Psoas muscle (tissue), 8 donors: ENCODE measurements around the gene CCT6B. TPM values are rescaled to one million over a fixed set of nuclear protein-coding genes. Genes with fewer than 3 reads are reported as not detected.
A peak's percentile ranks its signal among the peaks of the same experiment; 100 is the strongest.

Source experiments
- ATAC-seq, 4 donors: fragments of 200-7000 bp; cut with Tn5 transposase; one replicate each; pipeline ENCODE4 v1.9.1; 2020; ENCODE audit warnings: moderate library complexity in 3 of 4, mild to moderate bottlenecking in 2 of 4
- DNase-seq, 2 donors: peaks; one replicate each; pipeline ENCODE4 v3.0.0-alpha.2; 2020
- H3K27ac ChIP-seq: fragments of 200-600 bp; one replicate; pipeline ENCODE4 v1.8.0; 2022
- H3K27me3 ChIP-seq, 3 donors: fragments of 200-600 bp in 1 of 3; one replicate each; pipeline versions ENCODE4 v1.6.1 to v1.8.0; 2013 to 2022; ENCODE audit warnings: low read length in 2 of 3, mild to moderate bottlenecking in 2 of 3, moderate library complexity in 1 of 3; ENCODE audit not compliant: insufficient read depth in 3 of 3
- H3K36me3 ChIP-seq, 2 donors: fragments of 200-600 bp in 1 of 2; one replicate each; pipeline versions ENCODE4 v1.6.1 to v1.8.0; 2013 to 2022; ENCODE audit warnings: low read depth in 1 of 2, mild to moderate bottlenecking in 1 of 2, moderate library complexity in 1 of 2; ENCODE audit not compliant: insufficient read depth in 1 of 2
- H3K4me1 ChIP-seq: fragments of 200-600 bp; one replicate; pipeline ENCODE4 v1.8.0; 2022
- H3K4me3 ChIP-seq: fragments of 200-600 bp; one replicate; pipeline ENCODE4 v1.8.0; 2022; ENCODE audit warnings: mild to moderate bottlenecking
- H3K9me3 ChIP-seq: fragments of 200-600 bp; one replicate; pipeline ENCODE4 v1.8.0; 2022
- WGBS, 3 donors: extraction: QIAGEN DNeasy Blood & Tissue Kit; methylation state at CpG; one replicate each; pipeline versions ENCODE4 v1.1.6 to v1.1.7; 2013; 5-methylcytosine and 5-hydroxymethylcytosine counted together
- intact Hi-C, 2 donors: fragments of 100-400 bp; cut with DNase I; formaldehyde crosslinking; loops; one replicate each; pipeline versions ENCODE4 v1.11.0 to v1.14.2; 2022
- long read RNA-seq, 2 donors: library from polyadenylated mRNA; unstranded; transcript quantifications; one replicate each; pipeline ENCODE4 v2.0.0, GENCODE V29; 2021
- polyA plus RNA-seq, 3 donors: library from polyadenylated mRNA; stranded (reverse); fragments of 200-250 nt; gene quantifications; one replicate each; pipeline ENCODE4 v1.2.3, GENCODE V29; 2013
- total RNA-seq, 4 donors: library from RNA; stranded (reverse); fragmentation: NEBNext Ultra II Directional in 2 of 4; extraction: Animal tissue kit (Norgen Biotek cat#: 25700) in 2 of 4; gene quantifications; one replicate each; pipeline versions ENCODE4 v1.2.1 to v1.2.4, GENCODE V29; 2021 to 2023
- TF ChIP-seq, protein P1 (sequence below): fragments of 200-600 bp; IDR thresholded peaks from one replicate; pipeline ENCODE4 v1.8.0; 2022; ENCODE audit warnings: antibody characterized with exemption
- donor health status: healthy with polysubstance abuse.
- donor health status: DM: no; HTN: no; CAD: no; lungs with moderate emphysema.
- donor health status: Bipolar disorder and iron deficiency.
- donor health status: healthy.
- donor health status: DM: yes; HTN: yes; CAD: no.
- donor health status: DM: no; HTN: no; CAD: no.
- donor health status: DM: no; HTN: no; CAD: no.
- donor health status: DM: yes; HTN: yes; CAD: no.

The CCT6B gene, protein sequence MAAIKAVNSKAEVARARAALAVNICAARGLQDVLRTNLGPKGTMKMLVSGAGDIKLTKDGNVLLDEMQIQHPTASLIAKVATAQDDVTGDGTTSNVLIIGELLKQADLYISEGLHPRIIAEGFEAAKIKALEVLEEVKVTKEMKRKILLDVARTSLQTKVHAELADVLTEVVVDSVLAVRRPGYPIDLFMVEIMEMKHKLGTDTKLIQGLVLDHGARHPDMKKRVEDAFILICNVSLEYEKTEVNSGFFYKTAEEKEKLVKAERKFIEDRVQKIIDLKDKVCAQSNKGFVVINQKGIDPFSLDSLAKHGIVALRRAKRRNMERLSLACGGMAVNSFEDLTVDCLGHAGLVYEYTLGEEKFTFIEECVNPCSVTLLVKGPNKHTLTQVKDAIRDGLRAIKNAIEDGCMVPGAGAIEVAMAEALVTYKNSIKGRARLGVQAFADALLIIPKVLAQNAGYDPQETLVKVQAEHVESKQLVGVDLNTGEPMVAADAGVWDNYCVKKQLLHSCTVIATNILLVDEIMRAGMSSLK
- total RNA-seq (1 to 10 TPM; 2.4 to 5.2 (median 3.3) TPM), polyA plus RNA-seq (1 to 10 TPM in 2 of 3 donors, under 1 TPM in 1; 0.74 to 1.7 (median 1.2) TPM)
- long read RNA-seq, donor 1, partial matches to known transcripts, result 0 of 1 reads
- long read RNA-seq, donor 1, other reads (novel, unspliced or antisense), result 1 of 1 reads
- long read RNA-seq, donor 2, partial matches to known transcripts, result 0 of 12 reads
- long read RNA-seq, donor 2, other reads (novel, unspliced or antisense), result 11 of 12 reads

DNA sequence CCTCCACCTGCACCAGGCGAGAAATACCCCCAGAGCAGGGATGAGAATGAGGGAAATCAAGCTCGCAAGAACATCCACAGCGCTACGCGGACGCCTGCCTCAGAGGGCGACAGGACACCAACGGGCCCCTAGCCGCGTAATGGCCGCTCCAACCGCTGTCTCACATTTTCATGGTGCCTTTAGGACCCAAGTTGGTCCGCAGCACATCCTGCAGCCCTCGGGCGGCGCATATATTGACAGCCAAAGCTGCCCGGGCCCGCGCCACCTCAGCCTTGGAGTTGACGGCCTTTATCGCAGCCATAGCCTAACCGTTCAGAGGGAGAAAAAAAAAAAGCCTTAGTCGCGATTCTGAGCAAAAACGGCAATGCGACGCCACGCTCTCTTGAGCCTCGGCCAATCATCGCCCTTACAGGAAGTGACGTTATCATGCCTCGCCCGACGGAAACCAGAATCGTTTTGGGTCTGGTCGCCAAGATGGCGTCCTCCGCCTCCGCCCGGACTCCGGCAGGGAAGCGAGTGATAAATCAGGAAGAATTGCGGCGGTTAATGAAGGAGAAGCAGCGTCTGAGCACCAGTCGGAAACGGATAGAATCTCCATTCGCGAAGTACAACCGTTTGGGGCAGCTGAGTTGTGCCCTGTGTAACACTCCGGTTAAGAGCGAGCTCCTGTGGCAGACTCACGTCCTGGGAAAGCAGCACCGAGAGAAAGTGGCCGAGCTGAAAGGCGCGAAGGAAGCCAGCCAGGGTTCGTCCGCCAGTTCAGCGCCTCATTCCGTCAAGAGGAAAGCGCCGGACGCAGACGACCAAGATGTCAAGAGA lies at the start of gene CCT6B, which contains the start of gene ZNF830:
CCT6B (minus strand) TSS at position 368 of the 819 bp plus-strand sequence; CDS start at position 301, 67 bp downstream.
ZNF830 (plus strand) TSS at position 448 of the 819 bp plus-strand sequence; CDS start at position 475, 27 bp downstream.
- Histone ChIP-seq H3K36me3 (peaks cover 0 to 33% of the 10 kb centered on the region in 2 donors), H3K27me3 (no peaks in the 10 kb centered on the region), H3K27ac (peak within 1 kb of the TSS; percentile 97), H3K4me3 (peak within 1 kb of the TSS; percentile 95), H3K4me1 (peaks cover 16% of the 10 kb centered on the region), H3K9me3 (no peaks in the 10 kb centered on the region)
- ATAC-seq (peak; percentile 97 to 99 (median 99)), DNase-seq (peak; percentile 92 to 95)
- TF ChIP-seq, protein P1, sequence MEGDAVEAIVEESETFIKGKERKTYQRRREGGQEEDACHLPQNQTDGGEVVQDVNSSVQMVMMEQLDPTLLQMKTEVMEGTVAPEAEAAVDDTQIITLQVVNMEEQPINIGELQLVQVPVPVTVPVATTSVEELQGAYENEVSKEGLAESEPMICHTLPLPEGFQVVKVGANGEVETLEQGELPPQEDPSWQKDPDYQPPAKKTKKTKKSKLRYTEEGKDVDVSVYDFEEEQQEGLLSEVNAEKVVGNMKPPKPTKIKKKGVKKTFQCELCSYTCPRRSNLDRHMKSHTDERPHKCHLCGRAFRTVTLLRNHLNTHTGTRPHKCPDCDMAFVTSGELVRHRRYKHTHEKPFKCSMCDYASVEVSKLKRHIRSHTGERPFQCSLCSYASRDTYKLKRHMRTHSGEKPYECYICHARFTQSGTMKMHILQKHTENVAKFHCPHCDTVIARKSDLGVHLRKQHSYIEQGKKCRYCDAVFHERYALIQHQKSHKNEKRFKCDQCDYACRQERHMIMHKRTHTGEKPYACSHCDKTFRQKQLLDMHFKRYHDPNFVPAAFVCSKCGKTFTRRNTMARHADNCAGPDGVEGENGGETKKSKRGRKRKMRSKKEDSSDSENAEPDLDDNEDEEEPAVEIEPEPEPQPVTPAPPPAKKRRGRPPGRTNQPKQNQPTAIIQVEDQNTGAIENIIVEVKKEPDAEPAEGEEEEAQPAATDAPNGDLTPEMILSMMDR, result no peak
- 0 to 1% (median 0%) methylated on average over 65 of the region's 65 CpGs for WGBS, 3 donors
- intact Hi-C loops, result no loop called here

DNA sequence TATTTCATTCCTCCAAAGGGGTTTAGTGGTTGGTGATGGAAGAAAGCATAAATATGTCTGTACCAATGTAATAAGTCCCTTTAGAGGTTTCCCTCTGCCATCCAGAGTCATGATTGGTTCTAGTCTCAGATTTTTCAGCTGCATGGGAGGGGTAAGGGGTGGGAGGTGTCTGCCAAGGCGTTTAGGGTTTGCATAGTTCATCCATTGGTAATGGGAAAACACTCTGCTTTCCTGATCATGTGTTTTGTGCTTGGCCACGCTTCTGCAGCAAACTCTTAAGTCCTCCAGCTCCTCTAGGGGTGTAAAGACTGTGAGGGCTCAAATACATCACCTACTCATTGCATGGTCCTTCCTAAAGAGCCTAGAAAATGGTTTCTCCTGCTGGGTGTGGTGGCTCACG lies 48.8 kb upstream of the CCT6B start:
- intact Hi-C loops, result no loop called here
- Histone ChIP-seq H3K27ac (no peak overlapping the region), H3K4me1 (peaks cover 8% of the 10 kb centered on the region), H3K9me3 (no peaks in the 10 kb centered on the region), H3K4me3 (no peak overlapping the region), H3K36me3 (peaks cover 0 to 84% of the 10 kb centered on the region in 2 donors), H3K27me3 (no peaks in the 10 kb centered on the region)
- WGBS, 3 donors, result 59 to 71% (median 69%) methylated on average over 3 of the region's 3 CpGs
- DNase-seq (no peak), ATAC-seq (no peak)
- TF ChIP-seq, protein P1, result no peak

DNA sequence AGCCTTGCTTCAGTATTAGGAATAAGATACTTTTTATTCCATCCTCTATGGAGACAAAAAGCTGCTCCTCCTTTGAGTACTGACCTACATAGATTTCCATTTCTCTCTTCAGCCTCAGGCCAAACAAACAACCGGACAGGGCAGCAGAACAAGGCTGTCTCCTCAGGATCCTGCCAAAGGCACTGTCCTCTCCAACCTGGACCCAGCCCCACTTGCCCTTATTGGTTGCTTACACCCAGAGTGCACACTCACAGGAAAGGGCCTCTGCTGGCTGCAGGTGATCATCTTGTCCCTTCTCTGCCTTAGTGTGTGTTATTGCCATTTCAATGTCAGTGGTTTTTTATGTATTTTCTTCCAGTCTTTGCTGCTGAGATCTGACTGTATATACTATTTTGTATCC lies 45.7 kb upstream of the CCT6B start:
- Histone ChIP-seq H3K27me3 (no peaks in the 10 kb centered on the region), H3K36me3 (peaks cover 0 to 89% of the 10 kb centered on the region in 2 donors), H3K4me1 (no peaks in the 10 kb centered on the region), H3K9me3 (no peaks in the 10 kb centered on the region), H3K27ac (no peak overlapping the region), H3K4me3 (no peak overlapping the region)
- WGBS, 3 donors, result 17 to 80% (median 31%) methylated on average over 1 of the region's 1 CpG
- DNase-seq, result no peak
- intact Hi-C loops, result no loop called here
- ATAC-seq, result no peak
- TF ChIP-seq, protein P1, result no peak

DNA sequence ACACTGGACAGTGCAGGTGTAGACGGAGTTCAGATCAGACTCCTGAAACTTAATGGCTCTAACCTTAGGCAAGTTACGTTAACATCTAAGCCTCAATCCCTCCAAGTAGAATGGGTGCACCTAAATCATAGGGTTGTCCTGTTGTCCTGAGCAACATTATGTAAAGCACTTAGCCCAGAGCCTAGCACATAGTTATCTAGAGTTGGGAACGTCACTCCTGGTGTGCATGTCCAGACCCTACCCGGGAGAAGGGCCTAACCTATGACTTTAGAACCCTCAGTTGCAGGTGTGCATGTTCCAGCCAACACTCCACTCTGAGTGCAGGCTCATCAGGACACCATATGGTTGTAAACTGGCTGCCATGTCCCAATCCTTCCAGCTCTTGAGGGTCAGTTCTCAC lies 45.1 kb upstream of the CCT6B start:
- WGBS, 3 donors, result 86 to 90% (median 88%) methylated on average over 4 of the region's 4 CpGs
- ATAC-seq, result peak in 1 of 4 donors; percentile 11
- H3K4me3 ChIP-seq, result no peak overlapping the region
- H3K36me3 ChIP-seq, result peaks cover 4 to 89% of the 10 kb centered on the region in 2 donors
- H3K4me1 ChIP-seq, result no peaks in the 10 kb centered on the region
- DNase-seq, result no peak
- TF ChIP-seq, protein P1, result no peak
- H3K9me3 ChIP-seq, result no peaks in the 10 kb centered on the region
- intact Hi-C loops, result no loop called here
- no peak overlapping the region for H3K27ac ChIP-seq
- H3K27me3 ChIP-seq, result no peaks in the 10 kb centered on the region
